ENCODE results near the gene PUM1.
"Not testable (repeated sequence)": the region's sequence is repeated elsewhere in the genome, so short reads cannot be mapped to it uniquely, and the experiment has no call there.

Gene PUM1

GRCh38 chr1:31064718-31065309, 703 bp downstream of the PUM1 start:
- peak in 1 of 2 donors; percentile 9 for DNase-seq (ENCODE audit: low read depth in 2 of 2, low spot score in 1 of 2)

GRCh38 chr1:31064111-31064717, 1.3 kb downstream of the PUM1 start:
- DNase-seq (ENCODE audit: low read depth in 2 of 2, low spot score in 1 of 2) = no peak

DNA sequence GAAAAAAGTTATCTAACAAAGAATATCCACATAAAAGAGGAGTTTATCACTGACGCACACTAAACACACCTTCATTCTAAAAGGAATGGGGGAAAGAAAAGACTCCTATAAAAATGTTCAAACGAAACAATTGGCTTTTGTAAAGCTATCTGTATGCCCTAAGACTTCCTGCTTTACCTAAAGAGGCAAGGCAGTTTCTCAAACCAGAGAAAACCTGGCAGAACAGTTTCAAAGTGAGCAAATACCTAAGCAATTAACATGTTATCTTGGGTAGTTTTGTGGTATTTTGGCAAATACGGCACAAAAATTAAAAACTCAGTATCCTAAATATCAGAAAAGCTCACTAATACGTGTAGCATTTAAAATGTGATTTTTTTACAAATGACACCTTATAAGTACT, 1.9 kb downstream of the PUM1 start:
- no peak for DNase-seq (ENCODE audit: low read depth in 2 of 2, low spot score in 1 of 2)

GRCh38 chr1:31062867-31063380, 2.6 kb downstream of the PUM1 start:
- no peak for DNase-seq (ENCODE audit: low read depth in 2 of 2, low spot score in 1 of 2)

- not testable (repeated sequence) for DNase-seq (ENCODE audit: low read depth in 2 of 2, low spot score in 1 of 2)
Observed at GRCh38 chr1:31062162-31062866, 3.2 kb downstream of the PUM1 start.

DNA sequence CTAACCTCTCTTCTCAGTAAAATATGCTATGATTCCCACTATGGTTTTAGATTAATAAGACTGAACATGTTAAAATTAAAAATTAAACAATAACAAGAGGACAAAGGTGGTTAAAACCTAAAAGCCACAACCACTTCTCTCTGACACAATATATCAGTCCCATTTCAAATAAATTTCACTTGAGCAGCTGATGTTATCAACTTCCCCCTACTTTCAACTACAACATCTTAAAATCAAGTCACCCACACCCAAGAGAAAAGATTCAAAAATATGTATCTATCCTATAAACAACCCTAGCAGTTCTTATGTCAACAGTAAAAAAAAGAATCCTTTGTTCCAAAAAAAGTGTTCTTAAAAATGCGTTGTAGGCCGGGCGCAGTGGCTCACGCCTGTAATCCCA, 7.5 kb downstream of the PUM1 start:
- DNase-seq (ENCODE audit: low read depth in 2 of 2, low spot score in 1 of 2) = no peak

GRCh38 chr1:31055953-31056352, 9.6 kb downstream of the PUM1 start:
- DNase-seq (ENCODE audit: low read depth in 2 of 2, low spot score in 1 of 2) = no peak

DNA sequence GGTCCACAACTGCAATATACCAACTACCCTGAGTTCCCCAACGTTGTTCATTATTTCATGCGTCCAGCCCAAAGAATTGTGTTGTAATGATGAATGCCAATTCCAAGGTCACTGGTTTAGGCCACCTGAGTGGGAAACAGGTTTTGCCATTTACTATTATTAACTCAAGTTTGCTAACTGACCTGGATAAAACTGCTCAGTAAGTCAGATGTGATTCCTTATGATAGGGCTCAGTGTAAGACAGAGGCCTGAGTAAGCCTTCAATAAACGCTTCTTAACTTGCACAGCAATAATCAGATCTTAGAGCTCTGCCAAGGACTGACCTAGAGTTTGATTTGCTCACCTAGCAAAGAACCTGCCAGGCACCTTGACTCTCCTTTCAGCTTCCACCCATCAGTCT, 10.0 kb downstream of the PUM1 start:
- DNase-seq (ENCODE audit: low read depth in 2 of 2, low spot score in 1 of 2) = no peak

DNA sequence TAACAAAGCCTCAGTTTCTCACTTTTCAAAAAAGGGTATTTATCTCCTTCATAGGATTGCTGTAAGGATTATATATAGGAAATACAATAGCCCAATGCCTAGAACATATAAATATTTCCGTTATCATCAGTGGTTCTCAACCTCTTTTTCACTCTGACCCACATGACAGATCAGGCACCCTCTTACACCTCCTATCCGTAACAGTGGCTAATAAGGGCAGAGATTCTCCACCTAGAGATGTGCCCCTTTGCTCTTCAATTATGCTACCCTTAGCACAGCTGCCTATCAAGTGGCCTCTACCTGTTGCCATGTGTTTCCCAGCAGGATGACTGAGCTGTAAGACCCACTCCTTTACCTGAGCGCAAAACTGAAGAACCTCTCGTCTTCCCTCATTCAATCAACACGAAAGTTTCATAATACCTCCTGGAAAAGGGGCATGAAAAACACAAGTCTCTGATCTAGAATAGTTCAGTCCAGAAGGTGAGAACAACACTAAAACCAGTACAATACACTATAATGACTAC, 10.5 kb downstream of the PUM1 start:
- no peak for DNase-seq (ENCODE audit: low read depth in 2 of 2, low spot score in 1 of 2)

DNA sequence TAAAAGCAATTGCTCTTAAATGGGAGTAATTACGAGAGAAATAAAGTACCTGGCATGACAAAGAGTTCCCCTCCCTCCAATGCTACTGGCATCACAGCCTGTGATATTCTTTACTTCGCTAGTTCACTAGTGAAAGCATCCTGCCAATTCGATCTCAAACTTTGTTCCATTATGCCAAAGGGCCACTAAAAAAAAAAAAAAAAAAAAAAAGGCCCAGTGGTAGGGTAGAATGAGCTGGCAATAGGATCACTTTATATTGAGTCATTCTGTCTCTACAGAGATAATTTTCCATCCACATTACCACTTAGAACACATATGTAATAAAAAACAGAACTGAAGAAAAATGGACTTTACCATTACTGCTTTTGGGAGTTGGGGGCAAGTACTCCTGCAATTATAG, 11.2 kb downstream of the PUM1 start:
- DNase-seq (ENCODE audit: low read depth in 2 of 2, low spot score in 1 of 2) = no peak

- DNase-seq (ENCODE audit: low read depth in 2 of 2, low spot score in 1 of 2) = not testable (repeated sequence)
Observed at GRCh38 chr1:31052613-31053012, 12.9 kb downstream of the PUM1 start.

DNA sequence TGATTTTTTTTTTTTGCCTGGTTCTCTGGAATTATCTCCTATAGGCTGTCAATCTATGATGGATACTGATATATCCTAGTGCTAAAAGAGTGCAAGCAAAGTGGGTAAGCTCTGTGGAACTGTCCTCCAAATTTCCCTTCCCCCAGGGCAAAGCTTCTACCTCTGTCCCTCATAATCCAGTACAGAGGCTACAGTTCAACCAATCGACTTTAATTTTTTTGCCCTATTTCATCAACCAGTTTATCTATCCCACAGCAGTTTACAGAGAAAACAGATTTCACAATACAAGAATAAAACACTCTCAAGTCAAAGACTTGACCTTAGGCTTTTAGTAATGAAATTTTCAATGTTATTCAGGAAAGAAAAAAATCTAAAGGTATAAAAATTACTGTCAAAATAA, 13.9 kb downstream of the PUM1 start:
- no peak for DNase-seq (ENCODE audit: low read depth in 2 of 2, low spot score in 1 of 2)

DNA sequence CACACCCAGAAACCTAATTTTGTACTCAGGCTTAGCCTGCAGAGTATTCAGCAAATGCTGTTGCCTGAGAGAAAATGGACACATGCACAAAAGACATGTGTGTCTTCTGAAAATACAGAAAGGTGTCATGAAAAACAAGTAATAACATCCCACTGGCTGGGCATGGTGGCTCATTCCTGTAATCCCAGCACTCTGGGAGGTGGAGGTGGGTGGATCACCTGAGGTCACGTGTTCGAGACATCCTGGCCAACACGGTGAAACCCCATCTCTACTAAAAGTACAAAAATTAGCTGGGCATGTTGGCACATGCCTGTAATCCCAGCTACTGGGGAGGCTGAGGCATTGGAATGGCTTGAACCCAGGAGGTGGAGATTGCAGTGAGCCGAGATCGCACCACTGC, 18.0 kb downstream of the PUM1 start:
- DNase-seq (ENCODE audit: low read depth in 2 of 2, low spot score in 1 of 2) = not testable (repeated sequence)

DNA sequence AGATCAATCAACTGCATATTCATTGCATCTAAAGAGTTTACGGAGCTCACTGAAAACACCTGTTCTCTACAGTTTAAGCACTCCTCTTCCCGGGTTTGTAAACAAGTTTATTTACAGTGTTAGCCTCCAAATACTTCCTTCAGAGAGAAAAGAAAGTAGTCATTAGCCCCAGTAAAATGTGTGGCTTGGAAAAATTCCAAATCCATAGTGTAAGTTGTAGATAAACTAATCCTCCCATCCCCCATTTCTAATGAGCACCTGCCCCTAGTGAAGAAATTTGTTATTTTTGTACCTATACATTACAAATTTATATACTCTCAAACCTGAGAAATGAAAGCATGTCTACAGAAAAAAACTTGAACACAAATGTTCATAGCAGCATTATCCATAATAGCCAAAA, 21.9 kb downstream of the PUM1 start:
- DNase-seq (ENCODE audit: low read depth in 2 of 2, low spot score in 1 of 2) = no peak

GRCh38 chr1:31042656-31043055, 22.9 kb downstream of the PUM1 start:
- DNase-seq (ENCODE audit: low read depth in 2 of 2, low spot score in 1 of 2) = no peak

- DNase-seq (ENCODE audit: low read depth in 2 of 2, low spot score in 1 of 2) = no peak
Observed at GRCh38 chr1:31041529-31041928, 24.0 kb downstream of the PUM1 start.

GRCh38 chr1:31040038-31040437, 25.5 kb downstream of the PUM1 start:
- no peak for DNase-seq (ENCODE audit: low read depth in 2 of 2, low spot score in 1 of 2)

DNA sequence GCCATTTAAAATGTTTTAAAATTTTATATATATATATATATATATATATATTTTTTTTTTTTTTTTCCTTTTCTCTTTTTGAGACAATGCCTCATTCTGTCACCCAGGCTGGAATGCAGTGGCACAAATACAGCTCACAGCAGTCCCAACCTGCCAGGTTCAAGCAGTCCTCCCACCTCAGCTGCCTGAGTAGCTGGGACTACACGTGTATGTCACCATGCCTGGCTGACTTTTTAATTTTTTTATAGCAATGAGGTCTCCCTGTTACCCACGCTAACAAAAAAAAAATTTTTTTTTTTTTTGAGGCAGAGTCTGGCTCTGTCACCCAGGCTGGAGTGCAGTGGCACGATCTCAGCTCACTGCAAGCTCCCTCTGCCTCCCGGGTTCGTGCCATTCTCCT, 26.6 kb downstream of the PUM1 start:
- not testable (repeated sequence) for DNase-seq (ENCODE audit: low read depth in 2 of 2, low spot score in 1 of 2)

DNA sequence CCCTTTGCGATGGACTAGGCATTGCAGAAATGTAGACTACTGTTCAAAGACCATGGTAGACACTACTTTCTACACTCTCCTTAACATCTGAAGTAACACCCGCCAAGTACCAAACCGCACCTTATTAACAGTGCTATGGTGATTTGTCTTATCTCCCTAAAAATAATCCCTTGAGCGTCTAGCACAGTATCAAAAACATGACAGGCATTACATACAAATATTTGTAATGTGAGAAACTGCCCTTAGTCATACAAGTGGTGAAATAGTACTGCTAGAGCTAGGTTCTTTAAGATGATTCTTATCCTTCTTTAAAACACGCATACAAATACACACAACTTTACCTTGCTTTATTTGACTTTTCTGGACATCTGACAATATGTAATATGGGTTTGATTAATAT, 27.2 kb downstream of the PUM1 start:
- no peak for DNase-seq (ENCODE audit: low read depth in 2 of 2, low spot score in 1 of 2)

- DNase-seq (ENCODE audit: low read depth in 2 of 2, low spot score in 1 of 2) = no peak
Observed at GRCh38 chr1:31036749-31037500, 28.6 kb downstream of the PUM1 start.

DNA sequence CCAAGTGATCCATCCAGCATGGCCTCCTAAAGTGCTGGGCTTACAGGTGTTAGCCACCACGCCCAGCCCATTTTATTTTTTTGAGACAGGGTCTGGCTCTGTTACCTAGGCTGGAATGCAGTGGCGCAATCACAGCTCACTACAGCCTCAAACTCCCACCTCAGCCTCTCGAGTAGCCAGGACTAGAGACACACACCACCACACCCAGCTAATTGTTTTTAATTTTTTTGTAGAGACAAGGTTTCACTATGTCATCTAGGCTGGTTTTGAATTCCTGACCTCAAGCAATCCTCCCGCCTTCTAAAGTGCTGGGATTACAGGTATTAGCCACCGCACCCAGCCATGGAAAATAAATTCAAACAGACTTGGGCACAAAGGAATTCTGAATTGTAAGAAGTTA, 31.9 kb downstream of the PUM1 start:
- no peak for DNase-seq (ENCODE audit: low read depth in 2 of 2, low spot score in 1 of 2)

DNA sequence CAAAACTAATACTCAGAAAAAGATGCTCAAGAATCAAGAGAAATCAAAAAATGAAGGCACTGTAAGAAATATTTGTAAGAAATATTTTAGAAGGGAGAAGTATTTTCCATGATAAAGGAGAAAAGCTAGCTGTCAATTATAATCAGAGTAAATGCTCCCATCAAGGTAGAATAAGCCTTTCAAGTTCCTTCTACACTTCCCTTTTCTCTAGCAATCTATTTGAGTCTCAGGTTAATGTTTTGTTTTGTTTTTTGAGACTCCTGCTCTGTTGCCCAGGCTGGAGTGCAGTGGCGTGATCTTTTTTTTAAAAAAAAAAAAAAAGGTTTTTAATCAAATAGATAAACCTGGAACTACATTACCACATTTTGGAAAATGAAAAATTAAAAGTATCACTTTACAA, 33.3 kb downstream of the PUM1 start:
- no peak for DNase-seq (ENCODE audit: low read depth in 2 of 2, low spot score in 1 of 2)
